ENCODE data around the gene VARS2. TPM values are rescaled to one million over a fixed set of nuclear protein-coding genes. Genes with fewer than 3 reads are reported as not detected.
"Not testable (repeated sequence)": the region's sequence is repeated elsewhere in the genome, so short reads cannot be mapped to it uniquely, and the experiment has no call there.

Gene VARS2
- total RNA-seq, 1 donor from 2014 or later, result 20.0 TPM

GRCh38 chr6:30965140-30965601 lies 51.1 kb downstream of the VARS2 start:
- Mint-ChIP-seq H3K4me1 (ENCODE audit: unreplicated experiment) (no peaks in the 10 kb centered on the region), H3K27me3 (ENCODE audit: unreplicated experiment) (peaks cover 6% of the 10 kb centered on the region)

GRCh38 chr6:30966154-30966553 lies 52.1 kb downstream of the VARS2 start:
- DNase-seq (ENCODE audit: low spot score), result no peak
- TF ChIP-seq CTCF (IDR thresholded peaks at IDR 0.05; ENCODE audit: unreplicated experiment), result no peak

More at GRCh38 chr6:30965140-30965601, 51.1 kb downstream of the VARS2 start:
- Mint-ChIP-seq H3K36me3 (ENCODE audit: low read depth, unreplicated experiment) (peaks cover 6% of the 10 kb centered on the region), H3K4me3 (ENCODE audit: unreplicated experiment) (no peak overlapping the region), H3K9me3 (ENCODE audit: unreplicated experiment) (no peaks in the 10 kb centered on the region), H3K27ac (ENCODE audit: unreplicated experiment) (no peak overlapping the region)
- no peak for TF ChIP-seq CTCF (IDR thresholded peaks at IDR 0.05; ENCODE audit: unreplicated experiment)
- DNase-seq (ENCODE audit: low spot score), result no peak

GRCh38 chr6:30969171-30969570 lies 55.1 kb downstream of the VARS2 start:
- not testable (repeated sequence) for H3K4me3 Mint-ChIP-seq (ENCODE audit: unreplicated experiment); H3K9me3 Mint-ChIP-seq (ENCODE audit: unreplicated experiment); H3K27me3 Mint-ChIP-seq (ENCODE audit: unreplicated experiment); H3K4me1 Mint-ChIP-seq (ENCODE audit: unreplicated experiment); H3K27ac Mint-ChIP-seq (ENCODE audit: unreplicated experiment); H3K36me3 Mint-ChIP-seq (ENCODE audit: low read depth, unreplicated experiment); DNase-seq (ENCODE audit: low spot score)

More at GRCh38 chr6:30966154-30966553, 52.1 kb downstream of the VARS2 start:
- peaks cover 6% of the 10 kb centered on the region for H3K27me3 Mint-ChIP-seq (ENCODE audit: unreplicated experiment)
- H3K27ac Mint-ChIP-seq (ENCODE audit: unreplicated experiment), result no peak overlapping the region
- no peak overlapping the region for H3K4me3 Mint-ChIP-seq (ENCODE audit: unreplicated experiment)
- H3K9me3 Mint-ChIP-seq (ENCODE audit: unreplicated experiment), result no peaks in the 10 kb centered on the region
- H3K4me1 Mint-ChIP-seq (ENCODE audit: unreplicated experiment), result no peaks in the 10 kb centered on the region
- H3K36me3 Mint-ChIP-seq (ENCODE audit: low read depth, unreplicated experiment), result peaks cover 6% of the 10 kb centered on the region

GRCh38 chr6:30970946-30971345 lies 56.9 kb downstream of the VARS2 start:
- no peak overlapping the region for H3K4me3 Mint-ChIP-seq (ENCODE audit: unreplicated experiment)
- no peak for TF ChIP-seq CTCF (IDR thresholded peaks at IDR 0.05; ENCODE audit: unreplicated experiment)
- no peak overlapping the region for H3K27ac Mint-ChIP-seq (ENCODE audit: unreplicated experiment)
- DNase-seq (ENCODE audit: low spot score), result no peak
- peaks cover 4% of the 10 kb centered on the region for H3K27me3 Mint-ChIP-seq (ENCODE audit: unreplicated experiment)
- H3K4me1 Mint-ChIP-seq (ENCODE audit: unreplicated experiment), result peaks cover 2% of the 10 kb centered on the region
- no peaks in the 10 kb centered on the region for H3K9me3 Mint-ChIP-seq (ENCODE audit: unreplicated experiment)
- no peaks in the 10 kb centered on the region for H3K36me3 Mint-ChIP-seq (ENCODE audit: low read depth, unreplicated experiment)

- no peak for DNase-seq (ENCODE audit: low spot score)
- no peak overlapping the region for H3K27ac Mint-ChIP-seq (ENCODE audit: unreplicated experiment)
- peaks cover 2% of the 10 kb centered on the region for H3K4me1 Mint-ChIP-seq (ENCODE audit: unreplicated experiment)
- H3K27me3 Mint-ChIP-seq (ENCODE audit: unreplicated experiment), result peaks cover 4% of the 10 kb centered on the region
- no peaks in the 10 kb centered on the region for H3K36me3 Mint-ChIP-seq (ENCODE audit: low read depth, unreplicated experiment)
- no peak overlapping the region for H3K4me3 Mint-ChIP-seq (ENCODE audit: unreplicated experiment)
- TF ChIP-seq CTCF (IDR thresholded peaks at IDR 0.05; ENCODE audit: unreplicated experiment), result no peak
- H3K9me3 Mint-ChIP-seq (ENCODE audit: unreplicated experiment), result no peaks in the 10 kb centered on the region
These were observed 58.8 kb downstream of the VARS2 start for GRCh38 chr6:30972816-30973215.
